GM23338 (cell line): Measurements from ENCODE around the gene TCFL5. TPM values are rescaled to one million over a fixed set of nuclear protein-coding genes. Genes with fewer than 3 reads are reported as not detected.

Experiments
- ATAC-seq: fragments of 200-7000 bp; cut with Tn5 transposase; 3 replicates; pipeline ENCODE4 v1.9.1; 2020
- DNase-seq: peaks from one replicate; pipeline ENCODE4 v3.0.0-alpha.2; 2015; ENCODE audit warnings: low spot score
- H2AFZ ChIP-seq: fragments of 200-600 bp; sonication (generic); 2 replicates; pipeline ENCODE4 v1.8.0; 2016; ENCODE audit warnings: antibody characterized with exemption, mild to moderate bottlenecking, moderate library complexity
- H3F3A ChIP-seq: fragments of 200-600 bp; sonication (generic); replicated peaks from 2 replicates; pipeline ENCODE4 v1.8.0; 2017; ENCODE audit warnings: antibody characterized with exemption, mixed run types, low read depth
- H3K27ac ChIP-seq: fragments of 200-600 bp; sonication (generic); 2 replicates; pipeline ENCODE4 v1.6.1; 2016; ENCODE audit warnings: low read depth
- H3K27me3 ChIP-seq: fragments of 200-600 bp; sonication (generic); 2 replicates; pipeline ENCODE4 v1.8.0; 2016; ENCODE audit warnings: mild to moderate bottlenecking, mixed run types, moderate library complexity; ENCODE audit not compliant: insufficient read depth
- H3K36me3 ChIP-seq: fragments of 200-600 bp; sonication (generic); 2 replicates; pipeline ENCODE4 v1.8.0; 2016; ENCODE audit warnings: mild to moderate bottlenecking; ENCODE audit not compliant: insufficient read depth
- H3K4me1 ChIP-seq: fragments of 200-600 bp; sonication (generic); 2 replicates; pipeline ENCODE4 v1.8.0; 2016; ENCODE audit warnings: mild to moderate bottlenecking, moderate library complexity; ENCODE audit not compliant: insufficient read depth
- H3K4me2 ChIP-seq: fragments of 200-600 bp; sonication (generic); 2 replicates; pipeline ENCODE4 v1.7.1; 2017; ENCODE audit warnings: mixed run types
- H3K4me3 ChIP-seq: fragments of 200-600 bp; sonication (generic); 2 replicates; pipeline ENCODE4 v1.6.1; 2016; ENCODE audit warnings: mixed run types
- H3K79me2 ChIP-seq: fragments of 200-600 bp; sonication (generic); replicated peaks from 2 replicates; pipeline ENCODE4 v1.8.0; 2017; ENCODE audit warnings: mild to moderate bottlenecking; ENCODE audit not compliant: insufficient read depth
- H3K9me2 ChIP-seq: fragments of 200-600 bp; sonication (generic); 2 replicates; pipeline ENCODE4 v1.8.0; 2017; ENCODE audit not compliant: insufficient read depth
- H4K20me1 ChIP-seq: fragments of 200-600 bp; sonication (generic); replicated peaks from 2 replicates; pipeline ENCODE4 v1.8.0; 2017; ENCODE audit warnings: mild to moderate bottlenecking; ENCODE audit not compliant: insufficient read depth
- H3K27ac Mint-ChIP-seq: 2 replicates; pipeline ENCODE4 v1.8.0; 2020; ENCODE audit warnings: inconsistent platforms, mild to moderate bottlenecking, moderate library complexity, mixed read lengths
- H3K27me3 Mint-ChIP-seq: 3 replicates; pipeline ENCODE4 v1.8.0; 2022; ENCODE audit warnings: low read depth, mild to moderate bottlenecking, moderate library complexity, mixed read lengths, inconsistent platforms; ENCODE audit not compliant: insufficient read depth, poor library complexity
- H3K36me3 Mint-ChIP-seq: 3 replicates; pipeline ENCODE4 v1.8.0; 2021; ENCODE audit warnings: low read depth, mild to moderate bottlenecking, inconsistent platforms, moderate library complexity, mixed read lengths
- H3K4me1 Mint-ChIP-seq: 3 replicates; pipeline ENCODE4 v1.8.0; 2020; ENCODE audit warnings: mild to moderate bottlenecking, inconsistent platforms, mixed read lengths
- H3K4me3 Mint-ChIP-seq: 3 replicates; pipeline ENCODE4 v1.8.0; 2021; ENCODE audit warnings: moderate library complexity, mild to moderate bottlenecking, inconsistent platforms, mixed read lengths
- H3K9me3 Mint-ChIP-seq: 3 replicates; pipeline ENCODE4 v1.8.0; 2020; ENCODE audit warnings: moderate library complexity, mild to moderate bottlenecking, inconsistent platforms, mixed read lengths
- CREB1 ChIP-seq: fragments of 250-450 bp; sonication (Bioruptor Pico); IDR thresholded peaks from 2 replicates; pipeline ENCODE4 v1.5.0; 2020; ENCODE audit warnings: low read depth, mild to moderate bottlenecking, moderate library complexity
- CTCF ChIP-seq, 2 experiments: fragments of 200-600 bp in 1 of 2; sonication (generic) in 1 of 2; conservative IDR thresholded peaks; 2 replicates each; pipeline versions ENCODE4 v1.5.1 to v1.6.1; 2016 to 2017; ENCODE audit warnings: antibody characterized with exemption in 2 of 2, low read depth in 2 of 2, mild to moderate bottlenecking in 2 of 2, moderate library complexity in 1 of 2
- ETS1 ChIP-seq: IDR thresholded peaks from 2 replicates; pipeline ENCODE4 v1.6.1; 2016; ENCODE audit warnings: antibody characterized with exemption
- EZH2 ChIP-seq: fragments of 200-600 bp; sonication (generic); IDR thresholded peaks from one replicate; pipeline ENCODE4 v1.8.0; 2017; ENCODE audit warnings: antibody characterized with exemption, mild to moderate bottlenecking, low read depth; ENCODE audit not compliant: unreplicated experiment
- EZH2phosphoT487 ChIP-seq: fragments of 200-600 bp; sonication (generic); IDR thresholded peaks from one replicate; pipeline ENCODE4 v1.8.1; 2018; ENCODE audit warnings: antibody characterized with exemption; ENCODE audit not compliant: unreplicated experiment
- JUNB ChIP-seq: IDR thresholded peaks from one replicate; pipeline ENCODE4 v1.6.1; 2016; ENCODE audit warnings: antibody characterized with exemption; ENCODE audit not compliant: unreplicated experiment
- NANOG ChIP-seq: IDR thresholded peaks from 2 replicates; pipeline ENCODE4 v1.6.1; 2016; ENCODE audit warnings: antibody characterized with exemption, borderline replicate concordance
- POLR2AphosphoS5 ChIP-seq: IDR thresholded peaks from 2 replicates; pipeline ENCODE4 v1.6.1; 2016; ENCODE audit warnings: antibody characterized with exemption, low read depth
- REST ChIP-seq: IDR thresholded peaks from one replicate; pipeline ENCODE4 v1.6.1; 2018; ENCODE audit warnings: antibody characterized with exemption; ENCODE audit not compliant: unreplicated experiment
- ZNF114 ChIP-seq: fragments of 250-450 bp; sonication (Bioruptor Pico); IDR thresholded peaks from 2 replicates; pipeline ENCODE4 v1.5.0; 2020; ENCODE audit warnings: mild to moderate bottlenecking, moderate library complexity
- ZNF331 ChIP-seq: fragments of 250-450 bp; sonication (Bioruptor Pico); IDR thresholded peaks from 2 replicates; pipeline ENCODE4 v1.5.0; 2020; ENCODE audit warnings: low read depth, mild to moderate bottlenecking, moderate library complexity
- polyA plus RNA-seq: library from polyadenylated mRNA; unstranded; fragments of >200 nt; fragmentation: Nextera tagmentation; extraction: Ambion mirVana; gene quantifications from 2 replicates; pipeline ENCODE4 v1.2.1, GENCODE V29; 2016
- total RNA-seq: library from RNA; depleted of rRNA; stranded (reverse); fragments of >200 nt; shearing (Covaris generic); gene quantifications from 2 replicates; pipeline ENCODE4 v1.2.3, GENCODE V29; 2014

The TCFL5 gene
- total and polyA plus RNA-seq, 2 experiments from 2014 or later, result 5.8 to 19.3 TPM

GRCh38 chr20:62902926-62903615 lies 41.4 kb upstream of the TCFL5 start:
- Histone ChIP-seq H3K9me2 (no peaks in the 10 kb centered on the region), H3K4me1 (peaks cover 35% of the 10 kb centered on the region), H3F3A (peaks cover 78% of the 10 kb centered on the region), H3K79me2 (peaks cover 37% of the 10 kb centered on the region), H4K20me1 (peaks cover 66% of the 10 kb centered on the region), H3K4me2 (no peak overlapping the region), H3K27me3 (no peaks in the 10 kb centered on the region), H3K36me3 (peaks cover 61% of the 10 kb centered on the region), H3K27ac (peak overlapping the region; percentile 93), H2AFZ (no peak overlapping the region), H3K4me3 (no peak overlapping the region)
- Mint-ChIP-seq H3K36me3 (peaks cover 71% of the 10 kb centered on the region), H3K27ac (no peak overlapping the region), H3K4me1 (peaks cover 37% of the 10 kb centered on the region), H3K4me3 (no peak overlapping the region), H3K9me3 (no peaks in the 10 kb centered on the region), H3K27me3 (peaks cover 23% of the 10 kb centered on the region)
- TF ChIP-seq CTCF (conservative IDR thresholded peaks at IDR 0.05; ENCODE audit: low read depth in 2 of 2) (no peak), ZNF331 (CRISPR knock-in tag) (no peak), NANOG (no peak), CREB1 (no peak), ZNF114 (CRISPR knock-in tag) (no peak), POLR2AphosphoS5 (no peak; the same call in 1 of the 2 replicates), ETS1 (no peak), EZH2phosphoT487 (no peak)
- ATAC-seq, result no peak
- no peak for DNase-seq

- peaks cover 70% of the 10 kb centered on the region for H3F3A ChIP-seq
- ATAC-seq, result no peak
- Mint-ChIP-seq H3K4me1 (peaks cover 42% of the 10 kb centered on the region), H3K27ac (no peak overlapping the region), H3K27me3 (peaks cover 25% of the 10 kb centered on the region), H3K36me3 (peaks cover 59% of the 10 kb centered on the region), H3K4me3 (no peak overlapping the region), H3K9me3 (no peaks in the 10 kb centered on the region)
- no peak overlapping the region for H3K4me3 ChIP-seq
- H3K27me3 ChIP-seq, result no peaks in the 10 kb centered on the region
- DNase-seq, result no peak
- H3K9me2 ChIP-seq, result no peaks in the 10 kb centered on the region
- H3K4me2 ChIP-seq, result no peak overlapping the region
- H2AFZ ChIP-seq, result no peak overlapping the region
- peaks cover 59% of the 10 kb centered on the region for H4K20me1 ChIP-seq
- H3K36me3 ChIP-seq, result peaks cover 56% of the 10 kb centered on the region
- peaks cover 28% of the 10 kb centered on the region for H3K79me2 ChIP-seq
- peaks cover 38% of the 10 kb centered on the region for H3K4me1 ChIP-seq
- peak overlapping the region; percentile 93 for H3K27ac ChIP-seq
- TF ChIP-seq EZH2, result no peak
- TF ChIP-seq POLR2AphosphoS5, result no peak
- no peak for TF ChIP-seq JUNB
- no peak for TF ChIP-seq REST
- TF ChIP-seq CTCF (conservative IDR thresholded peaks at IDR 0.05; ENCODE audit: low read depth in 2 of 2), result no peak
Observed at GRCh38 chr20:62901891-62902290, 40.3 kb upstream of the TCFL5 start.
